Neural cell (in vitro differentiated cells): Measurements from ENCODE around the gene SLC24A3.

Experiments
- EP300 ChIP-seq: fragments of 450-650 bp; conservative IDR thresholded peaks from 2 replicates; pipeline ENCODE4 v1.6.1; 2014; ENCODE audit warnings: antibody characterized with exemption, mild to moderate bottlenecking, moderate library complexity; ENCODE audit not compliant: poor library complexity, severe bottlenecking
- EZH2 ChIP-seq: fragments of 200-600, 300-800 bp; shearing (Covaris generic), sonication (generic); IDR thresholded peaks from 2 replicates; pipeline ENCODE4 v1.6.1; 2014; ENCODE audit warnings: antibody characterized with exemption, low read length, borderline replicate concordance, mild to moderate bottlenecking; ENCODE audit not compliant: insufficient read depth, poor library complexity, severe bottlenecking
- POLR2AphosphoS5 ChIP-seq: IDR thresholded peaks from 2 replicates; pipeline ENCODE4 v1.6.1; 2012
- RAD21 ChIP-seq: fragments of 450-650 bp; conservative IDR thresholded peaks from 2 replicates; pipeline ENCODE4 v1.6.1; 2014; ENCODE audit warnings: antibody characterized with exemption, mild to moderate bottlenecking, moderate library complexity
- SMC3 ChIP-seq: fragments of 450-650 bp; conservative IDR thresholded peaks from 2 replicates; pipeline ENCODE4 v1.6.1; 2014; ENCODE audit warnings: antibody characterized with exemption, mild to moderate bottlenecking, moderate library complexity; ENCODE audit not compliant: poor library complexity
- TAF1 ChIP-seq: IDR thresholded peaks from 2 replicates; pipeline ENCODE4 v1.6.1; 2012; ENCODE audit warnings: low read depth
- TF ChIP-seq, protein P1 (sequence below): fragments of 450-650 bp; IDR thresholded peaks from 2 replicates; pipeline ENCODE4 v1.5.1; 2014; ENCODE audit warnings: antibody characterized with exemption, mild to moderate bottlenecking, moderate library complexity; ENCODE audit not compliant: poor library complexity, severe bottlenecking
- TF ChIP-seq, protein P2 (sequence below): IDR thresholded peaks from 2 replicates; pipeline ENCODE4 v1.6.1; 2012; ENCODE audit warnings: borderline replicate concordance

DNA sequence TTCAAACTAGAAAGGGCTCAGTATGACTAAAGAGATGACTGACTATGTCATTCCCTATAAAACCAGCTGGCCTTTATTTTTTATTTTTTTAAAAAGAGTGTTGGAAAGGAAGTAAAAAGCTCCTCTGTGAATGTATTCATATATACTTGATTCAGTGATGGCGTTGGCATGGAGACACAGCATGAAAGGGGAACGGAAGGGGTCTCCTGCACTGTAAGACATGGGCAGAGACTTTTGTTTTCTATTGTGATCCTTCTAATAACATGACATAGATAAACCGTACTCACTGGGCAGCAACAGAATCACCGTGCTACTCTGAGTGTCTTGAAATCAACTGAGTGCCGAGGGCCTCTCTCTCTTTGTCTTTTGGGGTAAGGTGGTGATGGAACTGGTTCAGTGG lies 317.6 kb downstream of the SLC24A3 start:
- TF ChIP-seq POLR2AphosphoS5 (peak; percentile 35), TAF1 (no peak), EZH2 (no peak), EP300 (peak; percentile 60), SMC3 (no peak), RAD21 (no peak)
- TF ChIP-seq, protein P1, sequence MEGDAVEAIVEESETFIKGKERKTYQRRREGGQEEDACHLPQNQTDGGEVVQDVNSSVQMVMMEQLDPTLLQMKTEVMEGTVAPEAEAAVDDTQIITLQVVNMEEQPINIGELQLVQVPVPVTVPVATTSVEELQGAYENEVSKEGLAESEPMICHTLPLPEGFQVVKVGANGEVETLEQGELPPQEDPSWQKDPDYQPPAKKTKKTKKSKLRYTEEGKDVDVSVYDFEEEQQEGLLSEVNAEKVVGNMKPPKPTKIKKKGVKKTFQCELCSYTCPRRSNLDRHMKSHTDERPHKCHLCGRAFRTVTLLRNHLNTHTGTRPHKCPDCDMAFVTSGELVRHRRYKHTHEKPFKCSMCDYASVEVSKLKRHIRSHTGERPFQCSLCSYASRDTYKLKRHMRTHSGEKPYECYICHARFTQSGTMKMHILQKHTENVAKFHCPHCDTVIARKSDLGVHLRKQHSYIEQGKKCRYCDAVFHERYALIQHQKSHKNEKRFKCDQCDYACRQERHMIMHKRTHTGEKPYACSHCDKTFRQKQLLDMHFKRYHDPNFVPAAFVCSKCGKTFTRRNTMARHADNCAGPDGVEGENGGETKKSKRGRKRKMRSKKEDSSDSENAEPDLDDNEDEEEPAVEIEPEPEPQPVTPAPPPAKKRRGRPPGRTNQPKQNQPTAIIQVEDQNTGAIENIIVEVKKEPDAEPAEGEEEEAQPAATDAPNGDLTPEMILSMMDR: no peak
- TF ChIP-seq, protein P2, sequence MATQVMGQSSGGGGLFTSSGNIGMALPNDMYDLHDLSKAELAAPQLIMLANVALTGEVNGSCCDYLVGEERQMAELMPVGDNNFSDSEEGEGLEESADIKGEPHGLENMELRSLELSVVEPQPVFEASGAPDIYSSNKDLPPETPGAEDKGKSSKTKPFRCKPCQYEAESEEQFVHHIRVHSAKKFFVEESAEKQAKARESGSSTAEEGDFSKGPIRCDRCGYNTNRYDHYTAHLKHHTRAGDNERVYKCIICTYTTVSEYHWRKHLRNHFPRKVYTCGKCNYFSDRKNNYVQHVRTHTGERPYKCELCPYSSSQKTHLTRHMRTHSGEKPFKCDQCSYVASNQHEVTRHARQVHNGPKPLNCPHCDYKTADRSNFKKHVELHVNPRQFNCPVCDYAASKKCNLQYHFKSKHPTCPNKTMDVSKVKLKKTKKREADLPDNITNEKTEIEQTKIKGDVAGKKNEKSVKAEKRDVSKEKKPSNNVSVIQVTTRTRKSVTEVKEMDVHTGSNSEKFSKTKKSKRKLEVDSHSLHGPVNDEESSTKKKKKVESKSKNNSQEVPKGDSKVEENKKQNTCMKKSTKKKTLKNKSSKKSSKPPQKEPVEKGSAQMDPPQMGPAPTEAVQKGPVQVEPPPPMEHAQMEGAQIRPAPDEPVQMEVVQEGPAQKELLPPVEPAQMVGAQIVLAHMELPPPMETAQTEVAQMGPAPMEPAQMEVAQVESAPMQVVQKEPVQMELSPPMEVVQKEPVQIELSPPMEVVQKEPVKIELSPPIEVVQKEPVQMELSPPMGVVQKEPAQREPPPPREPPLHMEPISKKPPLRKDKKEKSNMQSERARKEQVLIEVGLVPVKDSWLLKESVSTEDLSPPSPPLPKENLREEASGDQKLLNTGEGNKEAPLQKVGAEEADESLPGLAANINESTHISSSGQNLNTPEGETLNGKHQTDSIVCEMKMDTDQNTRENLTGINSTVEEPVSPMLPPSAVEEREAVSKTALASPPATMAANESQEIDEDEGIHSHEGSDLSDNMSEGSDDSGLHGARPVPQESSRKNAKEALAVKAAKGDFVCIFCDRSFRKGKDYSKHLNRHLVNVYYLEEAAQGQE: no peak
